Measurements from ENCODE around the gene SWT1. TPM values are rescaled to one million over a fixed set of nuclear protein-coding genes. Genes with fewer than 3 reads are reported as not detected.

Gene SWT1, protein sequence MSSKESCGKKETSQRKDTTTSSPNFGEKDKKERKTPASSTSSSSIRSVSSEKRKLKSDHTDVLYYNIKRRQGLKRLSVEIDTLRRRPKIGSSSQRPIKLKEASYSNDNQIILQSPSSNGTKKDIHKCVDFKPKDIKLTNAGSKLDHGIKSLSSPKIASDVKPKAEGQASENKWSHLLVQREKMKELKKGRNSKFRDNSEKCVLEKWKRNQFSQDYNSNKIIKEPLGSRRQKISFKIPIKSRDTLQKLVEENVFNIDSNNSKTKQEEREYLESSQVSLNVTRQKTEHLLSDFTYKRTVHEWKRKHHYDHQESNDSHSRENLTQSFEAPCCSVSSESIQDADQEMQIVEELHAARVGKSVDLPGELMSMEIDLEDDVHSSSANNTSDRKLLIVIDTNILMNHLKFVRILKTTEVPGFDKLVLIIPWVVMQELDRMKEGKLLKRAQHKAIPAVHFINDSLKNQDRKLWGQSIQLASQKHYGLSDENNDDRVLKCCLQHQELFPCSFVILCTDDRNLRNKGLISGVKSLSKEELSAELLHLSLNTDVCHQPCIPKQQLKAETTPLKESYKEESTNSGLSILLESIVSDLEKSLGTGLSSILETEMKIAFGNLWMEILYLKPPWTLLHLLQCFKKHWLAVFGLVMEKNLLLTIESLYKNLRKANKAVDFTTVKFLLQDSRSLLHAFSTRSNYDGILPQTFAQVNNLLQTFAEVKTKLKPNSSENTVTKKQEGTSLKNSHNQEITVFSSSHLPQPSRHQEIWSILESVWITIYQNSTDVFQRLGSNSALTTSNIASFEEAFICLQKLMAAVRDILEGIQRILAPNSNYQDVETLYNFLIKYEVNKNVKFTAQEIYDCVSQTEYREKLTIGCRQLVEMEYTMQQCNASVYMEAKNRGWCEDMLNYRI
- 1.3 and 2.9 TPM in 2 replicates for total RNA-seq

DNA sequence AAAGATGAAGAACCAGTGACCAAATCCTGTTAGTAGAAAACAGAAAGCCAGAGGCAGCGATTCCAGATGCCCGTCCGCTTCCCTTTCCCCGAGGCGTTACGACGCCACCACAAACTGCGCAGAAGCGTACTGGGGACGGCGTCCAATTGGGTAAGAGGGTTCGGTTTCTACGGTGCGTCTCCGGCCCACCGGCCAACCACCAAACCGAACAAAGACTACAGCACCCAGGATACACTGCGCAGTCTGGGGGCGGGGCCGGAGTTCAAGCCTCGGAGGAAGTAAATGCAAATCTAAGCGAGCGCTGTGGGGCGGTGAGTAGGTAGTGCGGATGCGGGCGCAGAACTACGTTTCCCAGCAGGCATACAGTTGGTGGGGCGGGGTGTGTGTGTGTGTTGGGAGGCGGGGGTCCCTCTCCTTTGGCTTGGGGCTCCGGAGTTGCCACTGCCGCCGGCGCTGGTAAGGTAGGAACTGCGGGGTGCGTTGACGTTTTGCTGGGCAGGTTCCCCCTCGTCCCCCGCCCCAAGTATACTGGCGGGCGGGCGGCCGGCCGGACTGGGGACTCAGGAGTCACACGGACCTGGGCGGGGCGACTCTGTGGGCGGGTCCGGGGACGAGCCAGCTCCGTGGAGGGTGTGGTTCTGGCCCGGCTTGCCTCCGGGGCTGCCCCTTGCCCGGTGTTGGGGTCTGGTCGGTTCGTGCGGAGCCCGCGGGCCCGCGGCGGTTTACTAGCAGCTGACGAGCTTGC is at the start of gene SWT1, which contains the start of gene TRMT1L:
Gene SWT1 (plus strand): TSS at position 314 of the 745 bp plus-strand sequence. CDS start 3,675 bp downstream, outside the sequence.
Gene TRMT1L (minus strand): TSS at position 100 of the 745 bp plus-strand sequence. CDS start 241 bp downstream, outside the sequence.

GRCh38 chr1:185317034-185317885 is 160.3 kb downstream of the SWT1 start, which contains the start of gene IVNS1ABP:
Gene IVNS1ABP (minus strand): TSS chr1:185317243. CDS start chr1:185309493, 7,750 bp downstream.

Other genes with a start within 250 kb of the SWT1 start
- gene NIBAN1, start 182.7 kb upstream of the SWT1 start, total RNA-seq = 11.6 and 38.4 TPM in 2 replicates
- gene RNF2, start 111.6 kb upstream of the SWT1 start, total RNA-seq = 14.7 and 21.4 TPM in 2 replicates
- gene TRMT1L, start 214 bp upstream of the SWT1 start, total RNA-seq = 6.6 and 12.4 TPM in 2 replicates
- 32.3 and 71.1 TPM in 2 replicates for gene IVNS1ABP, start 160.1 kb downstream of the SWT1 start, total RNA-seq

Measured in mesangial cell (primary cell).